ENCODE data around the gene KIAA1217. TPM values are rescaled to one million over a fixed set of nuclear protein-coding genes. Genes with fewer than 3 reads are reported as not detected.

KIAA1217 gene
- total and polyA plus RNA-seq, 9 of the 15 experiments (the other 6 are each of a cell fraction or from before 2014, with no cell fraction given) = 0.04 TPM; not detected in 8

GRCh38 chr10:24353319-24353718 lies 144.4 kb downstream of the KIAA1217 start:
- WGBS (ENCODE audit: insufficient coverage, low coverage, missing lambda C conversion rate) = 0% methylated on average over 6 of the region's 6 CpGs

More at GRCh38 chr10:24353319-24353718, 144.4 kb downstream of the KIAA1217 start:
- Histone ChIP-seq H3K9me1 (ENCODE audit: control insufficient read depth, insufficient read depth, low read length) (no peaks in the 10 kb centered on the region), H4K20me1 (replicated peaks; ENCODE audit: control insufficient read depth, insufficient read depth, low read length) (no peaks in the 10 kb centered on the region; the same call in 1 of the 2 replicates), H3K9ac (ENCODE audit: insufficient read depth in 1 of 2, low read depth in 2 of 2, low read length in 2 of 2) (no peak overlapping the region), H3K9me3 (replicated peaks; ENCODE audit: control insufficient read depth, insufficient read depth, low read depth, low read length) (no peaks in the 10 kb centered on the region), H3K79me2 (ENCODE audit: control insufficient read depth, insufficient read depth, low read length) (no peaks in the 10 kb centered on the region), H2AFZ (ENCODE audit: low read depth, low read length) (no peak overlapping the region), H3K4me1 (replicated peaks in 1 of 2; ENCODE audit: control insufficient read depth in 2 of 2, insufficient read depth in 2 of 2, low read length in 2 of 2) (no peaks in the 10 kb centered on the region), H3K36me3 (ENCODE audit: control insufficient read depth, insufficient read depth, low read length) (no peaks in the 10 kb centered on the region), H3K27me3 (ENCODE audit: control insufficient read depth in 2 of 2, insufficient read depth in 2 of 2, low read length in 2 of 2) (peaks cover 0 to 4% of the 10 kb centered on the region in 2 experiments; a peak in 1 of 5 replicates), H3K4me3 (no peak overlapping the region), H3K27ac (ENCODE audit: extremely low read depth, low read depth, low read length) (no peak overlapping the region), H3K4me2 (ENCODE audit: insufficient read depth, low read length) (no peak overlapping the region)
- in situ Hi-C loops (cut with MboI) (no loop called here), intact Hi-C loops (cut with micrococcal nuclease) (no loop called here)
- no TSS peak for BruUV-seq (replicated peaks)
- ChIA-PET POLR2A (no interaction called here), CTCF (ENCODE audit: low intra/inter-chr PET ratio) (no interaction called here)
- no peak for DNase-seq (ENCODE audit: extremely low read depth in 1 of 4, low spot score in 3 of 4)
- ATAC-seq = no peak
- no peak for TF ChIP-seq KHSRP (IDR thresholded peaks at IDR 0.05)
- no peak for TF ChIP-seq NCOA6 (IDR thresholded peaks at IDR 0.05)
- TF ChIP-seq NFIC (IDR thresholded peaks at IDR 0.05) = no peak
- no peak for TF ChIP-seq SRSF1 (IDR thresholded peaks at IDR 0.05; ENCODE audit: low read depth, low read length)
- no peak for TF ChIP-seq ZNF140 (CRISPR knock-in tag; IDR thresholded peaks at IDR 0.05)
- no peak for TF ChIP-seq CREB5 (CRISPR knock-in tag; IDR thresholded peaks at IDR 0.05)
- no peak for TF ChIP-seq ARID3A (IDR thresholded peaks at IDR 0.05; ENCODE audit: borderline replicate concordance, low read depth, low read length)
- TF ChIP-seq NR3C1 (CRISPR knock-in tag; IDR thresholded peaks at IDR 0.05) = no peak
- TF ChIP-seq ELF2 (CRISPR knock-in tag; IDR thresholded peaks at IDR 0.05) = no peak
- no peak for TF ChIP-seq TCF7 (IDR thresholded peaks at IDR 0.05; ENCODE audit: borderline replicate concordance)
- TF ChIP-seq NRF1 (conservative IDR thresholded peaks at IDR 0.05 in 1 of 2, IDR thresholded peaks at IDR 0.05 in 1 of 2) = no peak
- TF ChIP-seq ZNF263 (CRISPR knock-in tag; IDR thresholded peaks at IDR 0.05; ENCODE audit: borderline replicate concordance) = no peak
- TF ChIP-seq MAX (CRISPR knock-in tag; IDR thresholded peaks at IDR 0.05) = no peak
- no peak for TF ChIP-seq ZNF134 (CRISPR knock-in tag; conservative IDR thresholded peaks at IDR 0.05)
- no peak for TF ChIP-seq ZNF395 (CRISPR knock-in tag; IDR thresholded peaks at IDR 0.05)
- no peak for TF ChIP-seq RBM14 (IDR thresholded peaks at IDR 0.05; ENCODE audit: borderline replicate concordance, insufficient read depth, low read depth, low read length)
- no peak for TF ChIP-seq ZNF699 (CRISPR knock-in tag; IDR thresholded peaks at IDR 0.05; ENCODE audit: insufficient replicate concordance)
- FAIRE-seq = no peak
